Stimulated activated CD8-positive, alpha-beta memory T cell treated with anti-CD3 and anti-CD28 coated beads, Interleukin-4, amount 100 ng/mL, for 48 hours (primary cell): ENCODE measurements around the gene TBC1D5.

Source experiments
- DNase-seq: peaks from one replicate; pipeline ENCODE4 v3.0.0-alpha.2; 2020

Gene TBC1D5

DNA sequence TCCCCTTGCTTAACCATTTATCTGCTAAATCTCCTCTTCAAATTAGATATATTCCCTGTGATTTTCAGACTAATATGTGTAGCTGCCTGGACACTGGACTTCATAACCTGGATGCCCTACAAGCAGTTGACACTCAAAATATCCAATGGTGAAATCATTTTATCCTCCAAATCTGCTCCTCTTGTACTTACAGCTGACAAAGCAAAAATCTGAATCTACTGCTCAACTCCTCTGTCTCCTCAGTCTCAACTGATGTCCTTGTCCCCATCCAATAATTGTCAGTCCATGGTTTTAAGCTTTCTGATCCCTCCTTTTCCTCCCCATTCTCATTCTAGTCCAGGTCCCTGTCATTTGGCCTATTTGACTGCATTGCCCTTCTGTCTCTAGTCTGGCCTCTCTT lies 411.8 kb downstream of the TBC1D5 start:
- DNase-seq = no peak

DNA sequence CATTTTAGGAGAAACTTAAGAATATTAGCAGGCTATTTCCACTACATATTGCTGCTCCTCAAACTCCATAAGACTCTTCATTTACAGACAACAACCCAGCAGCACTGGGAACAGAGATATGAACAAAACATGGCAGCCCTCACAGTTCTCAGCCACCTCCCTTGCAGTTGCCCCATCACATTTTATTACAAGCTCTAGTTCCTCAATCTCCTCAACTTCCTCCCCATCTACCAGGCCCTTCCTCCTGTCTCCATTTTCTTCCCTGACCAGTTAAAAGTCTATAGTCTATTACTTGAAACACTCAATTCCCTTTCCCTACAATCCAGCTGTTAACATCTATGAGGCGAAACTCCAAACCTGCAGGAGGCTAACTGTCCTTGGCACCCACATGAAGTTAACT lies 412.5 kb downstream of the TBC1D5 start:
- DNase-seq = no peak

DNA sequence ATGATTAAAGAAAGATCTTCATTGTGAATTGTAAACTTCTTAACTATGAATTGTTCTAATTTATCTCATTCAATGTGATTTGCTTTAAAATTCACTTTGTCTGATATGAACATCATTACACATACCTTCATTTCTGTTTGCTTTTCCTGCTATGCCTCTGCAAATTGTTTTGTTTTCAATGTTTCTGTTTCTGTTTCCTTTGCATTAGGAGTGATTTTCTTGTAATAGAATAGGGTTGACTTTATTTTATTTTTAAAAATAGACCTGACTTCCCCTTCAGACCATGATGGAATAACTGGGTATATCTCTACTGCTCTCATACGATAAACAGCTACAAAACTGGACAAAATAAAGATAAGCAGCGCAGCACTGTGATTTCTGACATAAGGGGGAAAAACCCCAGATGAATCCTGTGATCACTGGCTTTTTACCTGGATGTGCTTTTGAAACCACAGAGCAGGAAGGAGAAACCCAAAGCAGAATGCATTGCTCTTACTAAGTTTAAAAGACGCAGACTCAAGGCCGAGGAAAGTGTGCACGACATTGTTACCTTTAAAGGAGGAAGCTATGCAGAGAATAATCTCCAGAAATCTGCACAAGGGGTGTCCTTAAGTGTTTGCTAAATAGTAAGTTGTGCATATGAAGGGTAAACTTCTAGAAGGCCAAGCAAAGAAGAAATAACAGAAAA lies 420.2 kb downstream of the TBC1D5 start:
- DNase-seq = no peak

DNA sequence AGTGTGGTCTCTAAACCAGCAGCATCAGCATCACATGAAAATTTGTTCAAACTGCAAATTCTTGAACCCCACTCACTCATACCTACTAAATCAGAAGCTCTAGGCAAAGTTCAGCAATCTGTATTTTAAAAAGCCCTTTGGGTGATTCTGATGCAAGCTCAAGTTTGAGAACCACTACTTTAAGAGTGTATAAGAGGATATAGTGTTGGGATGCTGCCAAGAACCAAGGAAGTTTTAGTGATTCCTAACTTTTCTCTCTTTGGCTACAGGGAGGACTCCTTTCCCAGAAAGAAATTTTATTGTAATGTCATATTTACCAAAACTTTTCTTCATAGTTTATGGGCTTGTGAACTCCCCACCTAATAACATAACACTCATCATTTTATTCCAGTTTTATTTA lies 422.2 kb downstream of the TBC1D5 start:
- DNase-seq = no peak

DNA sequence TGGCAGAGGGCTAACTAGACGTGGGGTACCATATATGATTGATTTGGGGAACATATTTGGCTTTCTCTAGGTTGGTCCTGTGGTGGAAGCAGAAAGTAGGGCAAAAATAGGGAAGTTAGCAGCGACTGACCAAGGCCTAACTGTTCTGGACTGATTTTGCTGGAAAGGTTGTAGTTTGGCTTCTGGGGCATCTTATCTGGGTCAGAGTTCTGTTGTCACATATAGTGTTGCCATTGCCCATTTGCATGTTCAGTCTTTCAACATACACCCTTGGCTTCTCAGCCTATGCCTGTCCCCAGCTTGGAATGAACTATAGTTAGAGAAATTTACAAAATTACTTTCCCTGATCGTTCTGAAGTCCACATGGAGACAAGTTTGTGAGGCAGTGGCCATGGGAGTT lies 426.5 kb downstream of the TBC1D5 start:
- no peak for DNase-seq

DNA sequence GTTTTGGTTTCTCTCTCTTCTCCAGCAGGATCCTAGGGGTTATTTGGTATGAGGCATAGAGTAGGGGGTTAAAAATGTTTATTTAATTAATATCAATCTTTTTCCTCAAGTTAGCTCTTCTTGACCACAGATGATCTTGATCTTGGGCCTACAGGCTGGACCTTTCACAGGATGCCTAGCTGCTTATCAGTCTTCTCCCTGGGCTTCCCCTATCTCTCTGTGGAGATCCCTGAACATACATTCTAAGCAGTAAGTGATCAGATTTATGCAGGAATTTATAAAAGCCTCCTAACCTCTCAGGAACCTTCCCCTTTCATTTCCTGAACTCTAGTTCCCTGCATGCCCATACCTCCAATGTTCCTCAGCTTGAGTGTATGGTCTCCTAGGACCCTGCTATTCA lies 428.3 kb downstream of the TBC1D5 start:
- DNase-seq = no peak

DNA sequence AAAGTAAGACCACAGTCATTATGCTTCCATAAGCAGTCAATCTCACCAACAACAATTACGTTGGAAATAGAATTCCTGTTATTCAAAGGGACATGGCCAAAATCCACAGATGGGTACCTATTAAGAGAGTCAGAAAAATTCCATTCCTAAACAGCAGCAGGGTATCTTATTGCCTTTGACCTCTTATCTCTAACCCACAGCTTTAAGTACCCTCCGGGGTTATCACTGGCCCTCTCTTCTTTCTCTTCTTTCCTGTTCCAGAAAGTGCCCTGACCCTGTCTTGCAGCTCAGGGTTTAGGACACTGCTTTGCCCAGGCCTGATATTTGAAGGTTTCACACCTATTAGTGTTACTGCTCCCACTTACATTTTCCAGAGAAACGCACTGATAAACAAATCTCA lies 428.7 kb downstream of the TBC1D5 start:
- DNase-seq = no peak

DNA sequence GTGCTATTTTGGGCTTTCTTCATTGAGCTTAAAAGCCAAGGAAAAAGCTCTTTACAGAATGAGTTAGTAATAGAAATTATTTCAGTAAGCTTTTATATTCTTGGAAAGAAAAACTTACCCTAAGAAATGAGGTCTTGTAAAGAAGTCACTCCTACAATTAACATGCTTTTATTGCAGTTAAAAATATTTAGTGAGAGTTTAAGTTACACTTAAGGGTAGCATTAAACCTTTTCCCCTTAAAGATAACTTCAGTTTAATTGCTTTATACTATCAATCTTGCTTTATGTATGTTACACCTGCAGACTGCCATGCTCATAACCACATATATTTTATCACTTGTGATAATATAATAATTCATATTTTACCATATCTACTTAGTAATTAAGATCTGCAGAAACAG lies 431.4 kb downstream of the TBC1D5 start:
- DNase-seq = no peak

DNA sequence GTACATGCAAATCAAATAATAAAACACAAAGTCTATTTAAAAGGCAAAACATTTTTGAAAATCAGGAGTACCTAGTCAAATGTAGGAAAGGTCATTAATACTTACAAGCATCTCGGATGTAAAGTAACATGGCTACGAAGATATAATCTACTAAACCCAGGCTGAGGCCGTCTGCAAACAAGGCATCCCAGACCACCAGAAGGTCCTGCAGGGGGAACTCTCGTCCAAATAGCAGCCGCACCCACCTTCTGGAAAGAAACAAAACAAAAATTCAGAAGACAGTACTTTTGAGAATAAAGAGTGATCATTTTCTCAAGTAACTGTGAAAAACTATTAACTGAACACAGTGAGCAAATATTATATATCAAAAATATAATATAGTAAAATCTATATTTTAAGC lies 434.5 kb downstream of the TBC1D5 start:
- DNase-seq = no peak

DNA sequence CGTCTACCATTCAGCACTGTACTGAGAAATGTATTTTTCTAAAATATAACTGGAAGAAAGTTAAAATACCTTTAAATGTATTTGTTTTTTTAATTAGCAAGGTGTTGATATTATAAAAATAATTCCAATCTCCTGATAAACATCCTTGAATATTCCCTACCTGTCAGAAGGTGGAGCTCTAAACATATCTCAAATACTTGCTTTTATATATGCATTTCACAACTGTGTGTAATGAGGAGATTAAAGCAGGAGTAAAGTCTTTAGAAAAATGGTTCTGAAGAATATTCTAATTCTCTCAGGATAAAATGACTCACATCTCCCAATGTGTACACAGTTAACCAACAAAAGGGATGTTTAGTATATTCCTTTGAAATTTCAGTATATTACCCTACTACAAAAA lies 434.9 kb downstream of the TBC1D5 start:
- no peak for DNase-seq

DNA sequence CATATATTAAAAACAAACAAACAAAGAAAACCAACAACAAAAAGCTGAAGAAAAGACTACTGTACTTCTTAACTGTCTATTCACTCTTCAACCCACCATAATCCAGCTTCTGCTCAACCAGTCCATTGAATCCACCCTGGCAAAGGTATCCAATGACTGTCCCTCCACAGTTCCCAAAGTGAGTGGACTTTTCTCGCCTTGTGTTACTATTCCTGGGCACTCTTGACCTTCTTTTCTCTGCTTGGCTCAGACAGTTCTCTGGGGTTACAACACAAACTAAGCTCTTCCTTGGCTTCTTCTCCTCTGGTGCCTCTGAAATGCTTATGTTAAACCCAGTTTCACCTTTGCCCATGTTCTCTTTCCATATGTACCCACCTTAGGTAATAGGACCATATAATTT lies 437.5 kb downstream of the TBC1D5 start:
- DNase-seq = no peak

DNA sequence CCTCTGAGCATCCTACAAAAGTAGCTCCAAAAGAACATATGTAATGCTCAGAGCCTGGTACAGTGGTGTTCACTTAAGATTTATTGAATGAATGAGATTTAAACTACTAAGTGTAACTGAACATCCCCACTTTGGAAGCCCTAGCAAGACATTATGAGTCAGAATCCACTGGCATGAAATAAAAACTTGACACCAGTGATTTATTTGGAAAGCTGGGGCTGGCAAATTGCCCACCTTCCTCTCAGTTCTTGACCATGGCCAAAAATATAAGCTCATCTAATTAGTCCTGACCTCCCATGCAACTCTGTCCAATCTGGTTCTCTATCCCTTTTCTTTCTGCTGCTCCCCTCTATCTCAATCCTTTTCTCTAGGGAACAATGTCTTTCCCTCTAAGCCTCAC lies 439.7 kb downstream of the TBC1D5 start:
- no peak for DNase-seq

DNA sequence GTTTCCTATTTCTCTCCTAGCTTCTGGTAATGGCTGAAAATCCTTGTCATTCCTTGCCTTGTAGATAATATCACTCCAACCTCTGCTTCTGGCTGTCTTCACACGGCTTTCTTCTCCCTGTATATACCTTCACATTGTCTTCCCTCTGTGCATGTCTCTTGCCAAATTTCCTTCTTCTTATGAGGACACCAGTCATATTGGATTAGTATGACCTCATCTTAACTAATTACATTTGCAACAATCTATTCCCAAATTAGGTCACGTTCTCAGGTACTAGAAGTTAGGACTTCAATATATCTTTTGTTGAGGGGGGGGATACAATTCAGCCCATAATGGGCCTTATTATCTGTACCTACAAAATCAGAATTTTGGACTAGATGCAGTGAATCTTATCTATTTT lies 440.3 kb downstream of the TBC1D5 start:
- DNase-seq = no peak

DNA sequence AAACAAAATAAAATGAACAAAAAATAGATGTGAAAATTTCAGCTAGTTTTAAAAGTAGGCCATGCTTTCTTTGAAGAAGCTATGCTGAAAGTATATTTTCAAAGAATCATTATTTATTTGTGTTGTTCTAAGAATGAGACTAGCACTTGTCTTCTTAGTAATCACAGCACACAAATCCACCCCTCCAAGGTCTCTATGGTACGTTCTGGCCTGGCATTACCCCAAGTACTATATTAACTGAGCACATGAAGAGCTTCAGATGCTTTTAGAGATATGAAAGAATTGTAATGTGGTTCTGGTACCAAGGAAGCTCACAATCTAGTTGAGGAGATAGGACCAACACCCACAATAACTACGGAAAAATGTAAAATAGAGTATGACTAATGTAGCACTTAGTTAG lies 441.2 kb downstream of the TBC1D5 start:
- no peak for DNase-seq

DNA sequence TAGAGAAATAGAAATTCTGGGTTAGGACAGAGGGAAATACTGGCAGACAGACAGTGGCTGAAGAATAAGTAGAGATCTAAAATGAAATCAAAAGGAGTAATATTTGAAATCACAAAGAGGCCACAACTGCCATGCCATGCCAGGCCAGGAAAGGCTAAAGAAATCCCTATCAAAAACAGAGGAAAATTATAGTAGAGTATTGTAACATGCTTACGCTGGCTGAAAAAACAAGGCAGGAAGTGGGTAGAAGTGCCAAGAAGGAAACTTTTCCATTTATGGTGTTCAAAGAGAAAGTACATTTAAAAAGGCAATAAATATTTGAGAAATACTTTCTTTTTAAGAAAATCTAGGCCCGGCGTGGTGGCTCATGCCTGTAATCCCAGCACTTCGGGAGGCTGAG lies 442.0 kb downstream of the TBC1D5 start:
- no peak for DNase-seq

DNA sequence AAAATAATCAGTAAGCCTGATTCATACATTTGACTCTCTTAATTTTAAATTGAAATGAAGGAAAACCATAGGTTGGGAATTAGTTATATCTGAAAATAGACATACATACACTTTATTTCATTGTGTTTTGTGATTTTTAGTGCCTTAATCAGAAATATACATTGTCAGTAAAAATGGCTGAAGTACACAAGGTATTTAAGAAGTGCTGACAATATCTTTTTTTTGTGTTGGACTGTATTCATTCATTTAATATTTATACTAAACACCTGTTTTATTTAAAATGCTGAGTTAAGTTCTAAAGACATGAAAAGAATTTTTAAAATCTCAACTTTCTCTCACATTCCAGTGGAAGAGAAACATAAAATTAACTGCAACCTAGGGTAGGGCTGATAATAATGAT lies 444.4 kb downstream of the TBC1D5 start:
- DNase-seq = no peak

DNA sequence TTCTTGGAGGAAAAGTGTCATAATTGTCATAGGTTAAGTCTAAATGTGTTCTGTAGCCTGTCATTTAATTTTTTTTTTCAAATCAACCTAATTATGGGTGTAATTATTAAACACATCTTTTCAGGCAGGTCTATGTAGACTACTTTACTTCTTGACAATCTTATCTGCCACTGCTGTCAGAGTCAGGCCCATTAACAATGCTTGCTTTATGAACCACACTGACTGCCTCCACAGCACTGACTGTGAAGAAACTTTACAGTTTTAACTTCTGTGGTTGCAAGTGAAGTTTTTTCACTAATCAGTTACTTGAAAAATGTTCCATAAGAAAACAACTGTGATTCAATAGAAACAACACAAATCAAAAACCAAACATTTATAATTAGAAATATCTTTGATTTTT lies 449.9 kb downstream of the TBC1D5 start:
- no peak for DNase-seq

DNA sequence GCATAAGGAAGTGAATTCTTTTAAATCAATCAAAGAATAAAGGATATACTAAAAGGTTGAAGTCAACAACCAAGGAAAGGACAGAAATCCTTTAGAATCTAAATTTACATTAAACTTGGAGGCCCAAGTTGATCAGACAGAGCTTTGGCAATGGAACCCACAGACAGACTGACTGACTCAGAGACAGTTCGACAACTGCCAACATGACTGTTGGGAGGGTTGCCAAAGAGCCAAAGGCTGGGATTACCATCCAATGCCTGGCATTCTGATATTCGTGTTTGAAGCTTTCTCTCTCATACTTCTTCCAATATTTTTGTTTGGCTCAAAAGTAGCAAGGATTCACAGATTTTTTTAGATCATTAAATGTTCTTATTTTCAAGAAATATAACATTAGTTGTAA lies 451.5 kb downstream of the TBC1D5 start:
- no peak for DNase-seq

DNA sequence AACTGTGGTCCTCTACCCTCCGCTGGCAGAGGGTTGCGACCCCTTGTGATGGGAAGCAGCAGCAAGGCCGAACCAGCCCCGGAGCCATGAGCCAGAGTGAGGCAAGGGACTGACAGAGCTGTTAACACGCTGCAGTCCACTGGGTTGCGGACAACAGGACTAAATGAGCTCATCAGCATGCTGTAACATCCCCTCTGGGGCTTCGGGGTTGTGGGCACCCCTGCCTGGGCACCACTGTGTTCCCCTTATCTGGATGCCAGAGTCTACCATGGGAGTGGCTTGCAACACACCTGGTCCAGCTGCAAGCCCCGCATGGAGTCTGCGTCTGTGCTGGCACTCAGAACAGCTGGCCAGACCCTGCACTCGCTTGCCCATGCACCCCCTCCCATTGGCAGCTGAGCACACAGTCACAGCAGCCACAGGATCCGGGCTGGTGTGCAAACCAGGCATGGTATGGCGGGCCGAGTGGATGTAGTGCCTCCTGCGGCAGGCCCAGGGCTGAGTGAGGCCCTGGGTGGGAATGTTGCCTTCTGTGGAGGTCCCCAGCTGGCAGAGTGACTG lies 453.5 kb downstream of the TBC1D5 start:
- DNase-seq = no peak

DNA sequence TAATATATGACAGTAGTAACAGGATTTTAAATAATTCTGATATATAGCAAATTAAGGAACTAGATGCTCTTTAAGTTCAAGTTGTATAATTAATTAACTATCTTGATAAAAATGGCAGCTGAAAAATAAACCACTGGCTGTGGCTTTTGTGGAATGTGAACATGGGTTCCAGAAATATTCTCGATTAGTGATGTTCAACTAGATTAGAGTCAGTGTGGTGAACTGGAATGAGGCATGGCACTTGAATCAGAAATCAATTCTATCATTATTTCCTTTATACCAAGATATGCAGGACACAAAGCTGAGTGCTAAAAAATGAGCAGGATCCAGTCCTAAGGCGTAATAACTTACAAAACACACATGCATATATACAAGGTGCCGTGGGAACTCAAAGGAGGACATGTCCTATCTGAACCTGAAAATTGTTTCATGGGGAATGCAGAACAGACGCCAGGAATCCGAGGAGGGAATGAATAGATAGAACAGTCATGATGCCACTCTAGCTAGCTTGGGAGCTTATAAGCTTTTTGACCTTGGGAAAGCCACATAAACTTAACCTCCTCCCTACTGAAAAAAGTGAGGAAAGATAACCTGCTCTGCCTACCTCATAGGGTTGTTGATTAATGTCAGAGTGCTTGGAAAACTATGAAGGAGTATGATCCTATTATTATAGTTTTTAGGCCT lies 455.3 kb downstream of the TBC1D5 start:
- DNase-seq = no peak

DNA sequence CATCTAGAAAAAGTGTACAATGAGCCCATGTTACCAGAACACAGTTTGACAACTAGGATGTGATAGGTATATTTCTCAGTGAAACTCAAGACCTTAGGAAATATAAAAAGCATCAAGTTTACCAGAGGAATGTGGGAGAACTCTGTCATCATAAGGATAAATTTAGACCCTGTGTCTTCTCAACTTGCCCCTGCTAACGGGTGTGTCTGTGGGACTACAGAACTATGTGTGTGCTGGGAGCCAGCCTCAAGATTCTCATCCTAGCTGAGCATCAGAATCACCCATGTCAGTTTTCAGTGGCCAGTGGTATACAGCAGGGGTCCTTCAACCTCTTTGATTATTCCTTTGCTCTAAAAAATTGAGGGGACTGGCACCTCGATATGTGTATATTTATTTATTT lies 464.4 kb downstream of the TBC1D5 start:
- no peak for DNase-seq

DNA sequence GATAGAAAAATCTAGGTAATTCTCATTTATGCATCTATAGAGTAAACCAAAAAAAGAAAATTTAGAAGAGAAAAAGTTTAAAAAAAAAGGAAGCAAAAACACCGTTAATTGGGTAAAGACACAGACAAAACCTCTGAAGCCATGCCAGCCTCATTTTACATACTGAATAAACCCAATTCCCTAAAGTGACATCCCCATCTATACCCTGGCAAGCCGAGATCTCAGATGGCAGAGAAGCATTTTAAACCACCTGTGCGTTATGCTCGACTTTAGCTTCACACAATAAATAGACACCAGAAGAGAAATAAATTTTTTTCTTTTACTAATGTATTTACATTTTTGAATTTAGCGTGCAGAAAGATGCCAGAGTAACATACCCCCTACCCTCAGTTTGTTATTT lies 475.6 kb downstream of the TBC1D5 start:
- no peak for DNase-seq

DNA sequence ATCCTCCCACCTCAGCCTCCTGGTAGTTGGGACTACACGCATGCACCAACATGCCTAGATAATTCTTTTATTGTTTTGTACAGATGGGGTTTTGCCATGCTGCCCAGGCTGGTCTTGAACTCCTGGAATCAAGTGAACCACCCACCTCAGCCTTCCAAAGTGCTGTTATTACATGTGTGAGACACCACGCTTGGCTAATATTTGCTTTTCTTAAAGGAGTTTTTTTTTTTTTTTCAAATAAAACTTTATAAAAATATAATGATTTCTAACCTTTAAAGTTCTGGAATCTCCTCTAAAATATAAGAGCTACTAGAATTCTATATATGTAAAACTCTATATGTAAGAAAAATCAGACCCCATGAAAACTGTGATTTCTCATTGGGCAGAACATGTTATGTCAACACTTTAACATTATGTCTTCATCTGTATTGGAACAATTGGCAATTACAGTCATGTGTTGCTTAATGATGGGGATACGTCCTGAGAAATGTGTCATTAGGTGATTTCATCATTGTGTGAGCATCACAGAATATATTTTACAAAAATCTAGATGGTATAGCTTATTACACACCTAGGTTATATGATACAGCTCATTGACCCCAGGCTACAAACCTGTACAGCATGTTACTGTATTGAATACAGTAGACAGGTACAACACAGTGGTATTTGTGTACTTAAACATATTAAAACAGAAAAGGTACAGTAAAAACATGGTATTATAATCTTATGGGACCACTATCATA lies 480.6 kb downstream of the TBC1D5 start:
- no peak for DNase-seq

DNA sequence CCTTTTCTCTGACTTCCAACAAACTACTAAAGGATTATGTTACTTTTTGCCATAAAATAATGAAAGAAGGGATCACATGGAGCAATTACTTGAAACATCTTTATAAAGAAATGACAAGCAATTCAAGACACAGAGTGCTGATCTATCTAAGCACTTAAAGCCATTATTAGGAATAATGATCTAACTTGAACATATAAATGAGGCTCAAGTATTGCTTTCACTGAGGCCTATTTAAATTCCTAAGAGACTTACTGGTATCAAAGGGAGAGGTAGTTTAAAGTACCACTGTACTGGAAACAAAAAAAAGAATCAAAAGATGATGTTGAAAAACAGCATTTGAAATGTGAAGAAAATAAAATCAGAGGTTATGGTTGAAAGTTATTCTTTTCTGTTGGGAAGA lies 482.2 kb downstream of the TBC1D5 start:
- DNase-seq = no peak
